HCT116 (cell line): ENCODE results near the gene GNAO1. TPM values are rescaled to one million over a fixed set of nuclear protein-coding genes. Genes with fewer than 3 reads are reported as not detected.

Source experiments
- ATAC-seq: fragments of 200-7000 bp; cut with Tn5 transposase; 2 replicates; pipeline ENCODE4 v1.9.1; 2020; ENCODE audit warnings: mild to moderate bottlenecking, moderate library complexity
- BruUV-seq: library from RNA; stranded (reverse); fragments of 400-500 nt; replicated peaks from 2 replicates; lab custom pipeline; 2021; lab: Mats Ljungman, UMichigan
- CTCF ChIA-PET: fragments of 300-600 bp; sonication (Branson Sonifier 250); formaldehyde crosslinking; loops from one replicate; lab custom pipeline; 2021; ENCODE audit warnings: antibody characterized with exemption; lab: Charles Lee
- POLR2A ChIA-PET: fragments of 300-600, 350-600 bp; sonication (Branson Sonifier 250); formaldehyde crosslinking; loops from one replicate; lab custom pipeline; 2021; ENCODE audit warnings: antibody characterized with exemption; lab: Charles Lee
- RAD21 ChIA-PET, 2 experiments: fragments of 300-600 bp; sonication (Branson Sonifier 250); formaldehyde crosslinking; loops; one replicate each; lab custom pipeline; 2023; ENCODE audit warnings: low total read pairs in 2 of 2; ENCODE audit not compliant: uncharacterized antibody in 2 of 2, unreplicated experiment in 2 of 2, low non-redundant PET in 1 of 2; lab: Charles Lee
- DNase-seq: peaks from one replicate; pipeline ENCODE4 v3.0.0-alpha.2; 2010; ENCODE audit warnings: low read depth, low spot score
- H2AFZ ChIP-seq: fragments of 200-600 bp; shearing (Covaris generic), sonication (generic); 2 replicates; pipeline ENCODE4 v1.6.1; 2017; ENCODE audit warnings: low read depth, mixed run types, mixed read lengths, antibody characterized with exemption, low read length; ENCODE audit not compliant: poor library complexity, severe bottlenecking
- H3K27ac ChIP-seq: 2 replicates; pipeline ENCODE4 v1.5.1; 2012; ENCODE audit warnings: low read depth, low read length
- H3K27me3 ChIP-seq: fragments of 200-600 bp; sonication (generic); 2 replicates; pipeline ENCODE4 v1.6.1; 2016; ENCODE audit warnings: mixed run types, low read length, mixed read lengths; ENCODE audit not compliant: insufficient read depth
- H3K36me3 ChIP-seq, 2 experiments: fragments of 200-500 bp in 1 of 2; fragments of 200-600 bp in 1 of 2; sonication (Bioruptor generic) in 1 of 2; sonication (generic) in 1 of 2; 2 replicates each; pipeline versions ENCODE4 v1.5.1 to v1.6.1; 2014 to 2016; ENCODE audit warnings: low read length in 2 of 2, inconsistent platforms in 1 of 2, mixed read lengths in 1 of 2, mixed run types in 1 of 2; ENCODE audit not compliant: insufficient read depth in 2 of 2, control insufficient read depth in 1 of 2
- H3K4me1 ChIP-seq, 2 experiments: fragments of 200-600 bp in 1 of 2; sonication (generic) in 1 of 2; 2 replicates each; pipeline versions ENCODE4 v1.5.1 to v1.6.1; 2012 to 2017; ENCODE audit warnings: low read length in 2 of 2, inconsistent platforms in 1 of 2, mild to moderate bottlenecking in 1 of 2, mixed read lengths in 1 of 2, mixed run types in 1 of 2, moderate library complexity in 1 of 2; ENCODE audit not compliant: insufficient read depth in 2 of 2, control insufficient read depth in 1 of 2
- H3K4me2 ChIP-seq: fragments of 200-600 bp; sonication (generic); 2 replicates; pipeline ENCODE4 v1.6.1; 2017; ENCODE audit warnings: mixed run types, low read length, mixed read lengths
- H3K4me3 ChIP-seq, 2 experiments: fragments of 200-600 bp in 1 of 2; sonication (generic) in 1 of 2; replicated peaks in 1 of 2; 2 replicates each; pipeline ENCODE4 v1.5.1; 2011 to 2016; ENCODE audit warnings: low read length in 2 of 2, control low read depth in 1 of 2, low read depth in 1 of 2, mild to moderate bottlenecking in 1 of 2, mixed read lengths in 1 of 2, mixed run types in 1 of 2
- H3K79me2 ChIP-seq: fragments of 200-600 bp; sonication (generic); 2 replicates; pipeline ENCODE4 v1.6.1; 2017; ENCODE audit warnings: mild to moderate bottlenecking, mixed run types, low read length, moderate library complexity, mixed read lengths; ENCODE audit not compliant: insufficient read depth
- H3K9ac ChIP-seq: fragments of 200-600 bp; sonication (generic); 2 replicates; pipeline ENCODE4 v1.6.1; 2016; ENCODE audit warnings: low read length, mixed read lengths
- H3K9me2 ChIP-seq: fragments of 200-600 bp; sonication (generic), shearing (Covaris generic); 2 replicates; pipeline ENCODE4 v1.6.1; 2017; ENCODE audit warnings: mixed run types, mild to moderate bottlenecking, moderate library complexity; ENCODE audit not compliant: insufficient read depth
- H3K9me3 ChIP-seq, 2 experiments: fragments of 200-500 bp in 1 of 2; fragments of 200-600 bp in 1 of 2; sonication (Bioruptor generic) in 1 of 2; sonication (generic) in 1 of 2; 2 replicates each; pipeline ENCODE4 v1.6.1; 2014 to 2017; ENCODE audit warnings: low read length in 2 of 2, mixed read lengths in 2 of 2, inconsistent platforms in 1 of 2, low read depth in 1 of 2, mild to moderate bottlenecking in 1 of 2, mixed run types in 1 of 2, moderate library complexity in 1 of 2; ENCODE audit not compliant: control insufficient read depth in 1 of 2, insufficient read depth in 1 of 2
- H4K20me1 ChIP-seq: fragments of 200-600 bp; sonication (generic), shearing (Covaris generic); 2 replicates; pipeline ENCODE4 v1.6.1; 2017; ENCODE audit warnings: mixed run types, mild to moderate bottlenecking, moderate library complexity; ENCODE audit not compliant: insufficient read depth
- CBX3 ChIP-seq: IDR thresholded peaks from 2 replicates; pipeline ENCODE4 v1.6.1; 2012; ENCODE audit warnings: low read depth
- EGR1 ChIP-seq: IDR thresholded peaks from 2 replicates; pipeline ENCODE4 v1.6.1; 2012; ENCODE audit warnings: low read depth
- ELF1 ChIP-seq: IDR thresholded peaks from 2 replicates; pipeline ENCODE4 v1.6.1; 2012; ENCODE audit warnings: low read depth, borderline replicate concordance
- EZH2phosphoT487 ChIP-seq: fragments of 200-600 bp; IDR thresholded peaks from 2 replicates; pipeline ENCODE4 v1.6.1; 2018; ENCODE audit warnings: antibody characterized with exemption, borderline replicate concordance
- JUND ChIP-seq: IDR thresholded peaks from 2 replicates; pipeline ENCODE4 v1.6.1; 2012
- POLR2A ChIP-seq: IDR thresholded peaks from 2 replicates; pipeline ENCODE4 v1.7.0; 2011; ENCODE audit warnings: borderline replicate concordance; ENCODE audit not compliant: insufficient read depth, insufficient read length; ENCODE audit errors: extremely low read depth
- SIN3A ChIP-seq: IDR thresholded peaks from 2 replicates; pipeline ENCODE4 v1.6.1; 2012; ENCODE audit warnings: low read depth
- SRF ChIP-seq: IDR thresholded peaks from 2 replicates; pipeline ENCODE4 v1.6.1; 2012; ENCODE audit warnings: low read depth
- ZNF274 ChIP-seq: fragments of 200-500 bp; sonication (Bioruptor generic); IDR thresholded peaks from 2 replicates; pipeline ENCODE4 v1.6.1; 2014; ENCODE audit warnings: mild to moderate bottlenecking, low read depth, low read length, inconsistent platforms
- intact Hi-C: fragments of 100-400 bp; cut with micrococcal nuclease; formaldehyde crosslinking; loops from 2 replicates; pipeline ENCODE4 v1.10.0; 2022
- total RNA-seq: library from RNA; stranded (reverse); gene quantifications from one replicate; pipeline ENCODE4 v1.2.1, GENCODE V29; 2021; ENCODE audit not compliant: unreplicated experiment
- TF ChIP-seq, protein P1 (sequence below), 3 experiments: fragments of 200-600 bp in 1 of 3; sonication (generic) in 1 of 3; IDR thresholded peaks in 2 of 3; conservative IDR thresholded peaks in 1 of 3; 2 replicates each; pipeline ENCODE4 v1.5.1; 2012 to 2017; ENCODE audit warnings: low read depth in 2 of 3, low read length in 2 of 3, antibody characterized with exemption in 1 of 3, borderline replicate concordance in 1 of 3, control low read depth in 1 of 3, mild to moderate bottlenecking in 1 of 3, mixed read lengths in 1 of 3, mixed run types in 1 of 3, moderate library complexity in 1 of 3; ENCODE audit not compliant: insufficient read depth in 1 of 3
- TF ChIP-seq, protein P2 (sequence below): IDR thresholded peaks from 2 replicates; pipeline ENCODE4 v1.6.1; 2012

GNAO1 gene
- total RNA-seq, 1 experiment from 2014 or later: 0.12 TPM

GRCh38 chr16:56164636-56165035, 26.7 kb upstream of the GNAO1 start:
- no peak for TF ChIP-seq JUND
- TF ChIP-seq ELF1: no peak
- no peak for TF ChIP-seq EGR1
- TF ChIP-seq SRF: no peak
- no peak for TF ChIP-seq CBX3
- TF ChIP-seq SIN3A: no peak
- TF ChIP-seq, protein P1, sequence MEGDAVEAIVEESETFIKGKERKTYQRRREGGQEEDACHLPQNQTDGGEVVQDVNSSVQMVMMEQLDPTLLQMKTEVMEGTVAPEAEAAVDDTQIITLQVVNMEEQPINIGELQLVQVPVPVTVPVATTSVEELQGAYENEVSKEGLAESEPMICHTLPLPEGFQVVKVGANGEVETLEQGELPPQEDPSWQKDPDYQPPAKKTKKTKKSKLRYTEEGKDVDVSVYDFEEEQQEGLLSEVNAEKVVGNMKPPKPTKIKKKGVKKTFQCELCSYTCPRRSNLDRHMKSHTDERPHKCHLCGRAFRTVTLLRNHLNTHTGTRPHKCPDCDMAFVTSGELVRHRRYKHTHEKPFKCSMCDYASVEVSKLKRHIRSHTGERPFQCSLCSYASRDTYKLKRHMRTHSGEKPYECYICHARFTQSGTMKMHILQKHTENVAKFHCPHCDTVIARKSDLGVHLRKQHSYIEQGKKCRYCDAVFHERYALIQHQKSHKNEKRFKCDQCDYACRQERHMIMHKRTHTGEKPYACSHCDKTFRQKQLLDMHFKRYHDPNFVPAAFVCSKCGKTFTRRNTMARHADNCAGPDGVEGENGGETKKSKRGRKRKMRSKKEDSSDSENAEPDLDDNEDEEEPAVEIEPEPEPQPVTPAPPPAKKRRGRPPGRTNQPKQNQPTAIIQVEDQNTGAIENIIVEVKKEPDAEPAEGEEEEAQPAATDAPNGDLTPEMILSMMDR (IDR thresholded peaks at IDR 0.05 in 2 of 3, conservative IDR thresholded peaks at IDR 0.05 in 1 of 3; ENCODE audit: borderline replicate concordance in 1 of 3, insufficient read depth in 1 of 3, low read depth in 2 of 3, low read length in 2 of 3): no peak
- no peak for TF ChIP-seq EZH2phosphoT487
- H3K4me1 ChIP-seq: no peaks in the 10 kb centered on the region
- no peaks in the 10 kb centered on the region for H3K9me3 ChIP-seq
- DNase-seq: no peak
- H3K36me3 ChIP-seq: no peaks in the 10 kb centered on the region
- H3K4me2 ChIP-seq: no peak overlapping the region
- no peaks in the 10 kb centered on the region for H3K79me2 ChIP-seq
- no TSS peak for BruUV-seq
- H3K27me3 ChIP-seq: peaks cover 12% of the 10 kb centered on the region
- H2AFZ ChIP-seq: no peak overlapping the region
- intact Hi-C loops: no loop called here
- no peaks in the 10 kb centered on the region for H3K9me2 ChIP-seq
- ChIA-PET RAD21 (no interaction called here), POLR2A (no interaction called here), CTCF (no interaction called here)
- no peak for ATAC-seq
- no peak overlapping the region for H3K27ac ChIP-seq
- no peak overlapping the region for H3K9ac ChIP-seq
- H3K4me3 ChIP-seq: no peak overlapping the region
- H4K20me1 ChIP-seq: no peaks in the 10 kb centered on the region

- H3K9me3 ChIP-seq: no peaks in the 10 kb centered on the region
- no peak for TF ChIP-seq CBX3
- TF ChIP-seq POLR2A: no peak
- no peak for TF ChIP-seq EZH2phosphoT487
- TF ChIP-seq, protein P2, sequence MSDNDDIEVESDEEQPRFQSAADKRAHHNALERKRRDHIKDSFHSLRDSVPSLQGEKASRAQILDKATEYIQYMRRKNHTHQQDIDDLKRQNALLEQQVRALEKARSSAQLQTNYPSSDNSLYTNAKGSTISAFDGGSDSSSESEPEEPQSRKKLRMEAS: no peak
- no peak for TF ChIP-seq EGR1
- no peak for TF ChIP-seq ZNF274
- H2AFZ ChIP-seq: no peak overlapping the region
- DNase-seq (no peak), ATAC-seq (no peak)
- H3K9ac ChIP-seq: no peak overlapping the region
- no peak overlapping the region for H3K27ac ChIP-seq
- no peak overlapping the region for H3K4me3 ChIP-seq
- no peaks in the 10 kb centered on the region for H4K20me1 ChIP-seq
- H3K36me3 ChIP-seq: no peaks in the 10 kb centered on the region
- H3K79me2 ChIP-seq: no peaks in the 10 kb centered on the region
- intact Hi-C loops: loop anchor here (10.0 kb wide), 1 partner anchor 810 kb away; no protein-coding TSS in a partner anchor
- H3K4me2 ChIP-seq: no peak overlapping the region
- no peaks in the 10 kb centered on the region; a peak in 1 of 4 replicates for H3K4me1 ChIP-seq
- H3K27me3 ChIP-seq: peaks cover 5% of the 10 kb centered on the region; the same call in 1 of the 2 replicates
- H3K9me2 ChIP-seq: no peaks in the 10 kb centered on the region
- ChIA-PET RAD21 (no interaction called here), POLR2A (no interaction called here), CTCF (no interaction called here)
- no TSS peak for BruUV-seq
These were observed 16.9 kb upstream of the GNAO1 start for GRCh38 chr16:56174411-56174810.
